HepG2 (cell line): ENCODE measurements around the gene PPP2R5C. TPM values are rescaled to one million over a fixed set of nuclear protein-coding genes. Genes with fewer than 3 reads are reported as not detected.

Experiments
- ATAC-seq: fragments of 200-7000 bp; cut with Tn5 transposase; 3 replicates; pipeline ENCODE4 v1.9.1; 2020; ENCODE audit warnings: mild to moderate bottlenecking, moderate library complexity
- BruUV-seq: library from RNA; stranded (reverse); fragments of 400-500 nt; replicated peaks from 2 replicates; lab custom pipeline; 2021; lab: Mats Ljungman, UMichigan
- CTCF ChIA-PET: fragments of 300-600 bp; formaldehyde crosslinking; extraction: SDS; loops from one replicate; lab custom pipeline; 2021; ENCODE audit warnings: low total read pairs, inconsistent platforms, low intra/inter-chr PET ratio; lab: Yijun Ruan, JAX
- POLR2A ChIA-PET: fragments of 350-600 bp; sonication (Branson Sonifier 250); formaldehyde crosslinking; loops from one replicate; lab custom pipeline; 2020; ENCODE audit warnings: antibody characterized with exemption, inconsistent platforms; lab: Yijun Ruan, JAX
- DNase-seq: peaks from one replicate; pipeline ENCODE4 v3.0.0-alpha.2; 2015; ENCODE audit warnings: low spot score
- FAIRE-seq: peaks from 3 replicates; lab custom pipeline; 2011; peaks lifted over from hg19 to GRCh38; lab: Jason Lieb, UNC
- H2AFZ ChIP-seq: one replicate; pipeline ENCODE4 v1.6.1; 2011; ENCODE audit warnings: low read length, inconsistent platforms
- H3K27ac ChIP-seq: fragments of 300-600 bp; 3 replicates; pipeline ENCODE4 v1.8.0; 2011; ENCODE audit warnings: mixed run types, mild to moderate bottlenecking, mixed read lengths, low read length, inconsistent platforms; ENCODE audit not compliant: insufficient read depth; ENCODE audit errors: extremely low read length
- H3K27me3 ChIP-seq, 2 experiments: fragments of 200-600 bp in 1 of 2; 2 replicates in 1 of 2; 3 replicates in 1 of 2; pipeline versions ENCODE4 v1.6.0 to v1.8.0; 2011; ENCODE audit warnings: low read length in 2 of 2, mild to moderate bottlenecking in 2 of 2, moderate library complexity in 2 of 2, inconsistent platforms in 1 of 2; ENCODE audit not compliant: insufficient read depth in 2 of 2, control insufficient read depth in 1 of 2
- H3K36me3 ChIP-seq, 2 experiments: fragments of 200-600 bp in 1 of 2; replicated peaks in 1 of 2; 2 replicates in 1 of 2; 3 replicates in 1 of 2; pipeline versions ENCODE4 v1.5.1 to v1.8.0; 2011; ENCODE audit warnings: low read length in 2 of 2, inconsistent platforms in 1 of 2; ENCODE audit not compliant: insufficient read depth in 2 of 2, control insufficient read depth in 1 of 2
- H3K4me1 ChIP-seq: 2 replicates; pipeline ENCODE4 v1.5.1; 2012; ENCODE audit warnings: low read length, inconsistent platforms; ENCODE audit not compliant: insufficient read depth
- H3K4me2 ChIP-seq: 2 replicates; pipeline ENCODE4 v1.6.0; 2011; ENCODE audit warnings: low read depth, low read length, inconsistent platforms
- H3K4me3 ChIP-seq, 3 experiments: fragments of 200-600 bp in 1 of 3; sonication (generic), shearing (Covaris generic) in 1 of 3; replicated peaks in 1 of 3; 2 replicates each; pipeline ENCODE4 v1.5.1; 2011 to 2016; ENCODE audit warnings: low read length in 3 of 3, inconsistent platforms in 2 of 3, low read depth in 2 of 3, mild to moderate bottlenecking in 2 of 3, control low read depth in 1 of 3, mixed read lengths in 1 of 3; ENCODE audit not compliant: insufficient read depth in 1 of 3
- H3K79me2 ChIP-seq: one replicate; pipeline ENCODE4 v1.6.1; 2011; ENCODE audit warnings: low read length, inconsistent platforms; ENCODE audit not compliant: insufficient read depth
- H3K9ac ChIP-seq: 2 replicates; pipeline ENCODE4 v1.6.0; 2011; ENCODE audit warnings: mild to moderate bottlenecking, low read depth, low read length, inconsistent platforms; ENCODE audit not compliant: insufficient read depth
- H3K9me3 ChIP-seq: 2 replicates; pipeline ENCODE4 v1.5.1; 2012; ENCODE audit warnings: mild to moderate bottlenecking, low read length
- H4K20me1 ChIP-seq: 2 replicates; pipeline ENCODE4 v1.6.0; 2011; ENCODE audit warnings: inconsistent platforms, mild to moderate bottlenecking, low read length, moderate library complexity; ENCODE audit not compliant: insufficient read depth
- ARID3A ChIP-seq: IDR thresholded peaks from 2 replicates; pipeline ENCODE4 v1.6.1; 2012; ENCODE audit warnings: low read depth, low read length, improper control_type of control experiment
- ASH2L ChIP-seq: fragments of 300-600, 200-600 bp; sonication (generic); IDR thresholded peaks from 2 replicates; pipeline ENCODE4 v1.7.0; 2017; ENCODE audit warnings: low read depth, mild to moderate bottlenecking, moderate library complexity, mixed read lengths, low read length; ENCODE audit not compliant: insufficient read length
- CHD4 ChIP-seq: fragments of 200-600 bp; sonication (generic); IDR thresholded peaks from 2 replicates; pipeline ENCODE4 v1.7.0; 2017; ENCODE audit warnings: mild to moderate bottlenecking, low read length, borderline replicate concordance
- ETV6 ChIP-seq: sonication (generic); formaldehyde crosslinking; conservative IDR thresholded peaks from 2 replicates; pipeline ENCODE4 v1.4.0; 2020; ENCODE audit warnings: missing genetic modification reagents
- GPN1 ChIP-seq: sonication (generic); formaldehyde crosslinking; IDR thresholded peaks from 2 replicates; pipeline ENCODE4 v1.5.1; 2020; ENCODE audit warnings: missing genetic modification reagents, borderline replicate concordance
- HNRNPL ChIP-seq: fragments of 200-400 bp; formaldehyde crosslinking; IDR thresholded peaks from 2 replicates; pipeline ENCODE4 v1.6.1; 2017; ENCODE audit warnings: mild to moderate bottlenecking, low read depth, low read length
- HNRNPLL ChIP-seq: fragments of 200-400 bp; formaldehyde crosslinking; IDR thresholded peaks from 2 replicates; pipeline ENCODE4 v1.6.1; 2017; ENCODE audit warnings: mild to moderate bottlenecking, low read depth, low read length; ENCODE audit not compliant: poor library complexity, severe bottlenecking
- HOXA3 ChIP-seq: sonication (generic); formaldehyde crosslinking; IDR thresholded peaks from 2 replicates; pipeline ENCODE4 v1.5.0; 2020; ENCODE audit warnings: missing genetic modification reagents
- IKZF1 ChIP-seq: fragments of 450-650 bp; IDR thresholded peaks from 2 replicates; pipeline ENCODE4 v1.7.1; 2016
- NCOA1 ChIP-seq: sonication (generic); formaldehyde crosslinking; IDR thresholded peaks from 2 replicates; pipeline ENCODE4 v1.9.0; 2021; ENCODE audit warnings: missing genetic modification reagents
- POLR2AphosphoS5 ChIP-seq: IDR thresholded peaks from 2 replicates; pipeline ENCODE4 v1.6.1; 2012; ENCODE audit warnings: low read depth, low read length
- SP4 ChIP-seq: sonication (generic); formaldehyde crosslinking; IDR thresholded peaks from 2 replicates; pipeline ENCODE4 v1.8.1; 2023; ENCODE audit warnings: mild to moderate bottlenecking, missing genetic modification reagents
- THYN1 ChIP-seq: sonication (generic); formaldehyde crosslinking; IDR thresholded peaks from 2 replicates; pipeline ENCODE4 v1.8.1; 2023; ENCODE audit warnings: low read depth, mild to moderate bottlenecking, moderate library complexity, missing genetic modification reagents, borderline replicate concordance
- ZFP36 ChIP-seq: fragments of 150-350 bp; IDR thresholded peaks from 2 replicates; pipeline ENCODE4 v1.6.1; 2018; ENCODE audit warnings: borderline replicate concordance, low read length, low read depth; ENCODE audit not compliant: partially characterized antibody
- ZNF589 ChIP-seq: sonication (generic); formaldehyde crosslinking; conservative IDR thresholded peaks from 2 replicates; pipeline ENCODE4 v1.8.0; 2022; ENCODE audit warnings: mild to moderate bottlenecking, moderate library complexity, missing genetic modification reagents
- ZNF724P ChIP-seq: sonication (generic); formaldehyde crosslinking; IDR thresholded peaks from 2 replicates; pipeline ENCODE4 v1.8.0; 2022; ENCODE audit warnings: missing genetic modification reagents, borderline replicate concordance
- ZNF747 ChIP-seq: sonication (generic); formaldehyde crosslinking; IDR thresholded peaks from 2 replicates; pipeline ENCODE4 v1.8.1; 2023; ENCODE audit warnings: missing genetic modification reagents, mild to moderate bottlenecking, borderline replicate concordance
- ZNF816 ChIP-seq: sonication (generic); formaldehyde crosslinking; IDR thresholded peaks from 2 replicates; pipeline ENCODE4 v1.8.0; 2022; ENCODE audit warnings: missing genetic modification reagents, mild to moderate bottlenecking, borderline replicate concordance
- ZSCAN30 ChIP-seq: sonication (generic); formaldehyde crosslinking; IDR thresholded peaks from 2 replicates; pipeline ENCODE4 v1.5.0; 2020; ENCODE audit warnings: mild to moderate bottlenecking, missing genetic modification reagents
- ZSCAN31 ChIP-seq: sonication (generic); formaldehyde crosslinking; IDR thresholded peaks from 2 replicates; pipeline ENCODE4 v1.5.0; 2020; ENCODE audit warnings: low read depth, mild to moderate bottlenecking, missing genetic modification reagents
- WGBS: methylation state at CpG from one replicate; pipeline ENCODE4 v1.1.6; 2017; ENCODE audit warnings: low lambda C conversion rate; 5-methylcytosine and 5-hydroxymethylcytosine counted together
- in situ Hi-C: cut with HindIII; loops from 2 replicates; pipeline ENCODE4 v1.10.0; 2017; ENCODE audit warnings: low pct_unique_long_range_greater_than_20kb; ENCODE audit not compliant: extremely low pct_ligation_motif_present
- intact Hi-C: fragments of 100-400 bp; cut with micrococcal nuclease; formaldehyde crosslinking; loops from one replicate; pipeline ENCODE4 v1.10.0; 2022; ENCODE audit not compliant: unreplicated experiment
- polyA plus RNA-seq, 8 experiments: library from polyadenylated mRNA; depleted of rRNA in 3 of 8; stranded (reverse) in 7 of 8; unstranded in 1 of 8; fragments of >200 nt; fragmentation: Illumina TruSeq in 4 of 8; extraction: Trizol in 4 of 8; gene quantifications; 2 replicates each; pipeline versions ENCODE4 v1.2.1 to v1.2.3, GENCODE V29; 2011 to 2016; ENCODE audit warnings: low read depth in 4 of 8, missing spikeins in 1 of 8, mixed read lengths in 1 of 8; ENCODE audit not compliant: insufficient read depth in 1 of 8
- total RNA-seq, 5 experiments: library from RNA; depleted of rRNA; stranded (reverse); fragments of >200 nt; fragmentation: Illumina TruSeq; extraction: Trizol; gene quantifications; 2 replicates each; pipeline ENCODE4 v1.2.3, GENCODE V29; 2016; ENCODE audit warnings: low read depth in 1 of 5

PPP2R5C gene
- total and polyA plus RNA-seq, 2 of the 13 experiments (the other 11 are each of a cell fraction or from before 2014, with no cell fraction given), result 74.3 to 78.5 TPM

- no peak for ATAC-seq
- no peak overlapping the region for H2AFZ ChIP-seq
- DNase-seq, result no peak
- no peak overlapping the region for H3K27ac ChIP-seq
- intact Hi-C loops (no loop called here), in situ Hi-C loops (no loop called here)
- H4K20me1 ChIP-seq, result no peaks in the 10 kb centered on the region
- TF ChIP-seq ZNF747 (CRISPR knock-in tag) (no peak), ETV6 (CRISPR knock-in tag) (no peak), NCOA1 (CRISPR knock-in tag) (no peak), IKZF1 (no peak), GPN1 (no peak), ASH2L (no peak), ZNF589 (no peak), HOXA3 (CRISPR knock-in tag) (no peak), ZSCAN30 (CRISPR knock-in tag) (no peak), ZNF816 (CRISPR knock-in tag) (no peak), ZFP36 (no peak), ZNF724P (CRISPR knock-in tag) (no peak), HNRNPLL (no peak), ARID3A (no peak), SP4 (CRISPR knock-in tag) (no peak), HNRNPL (no peak), CHD4 (no peak), POLR2AphosphoS5 (no peak), THYN1 (CRISPR knock-in tag) (no peak), ZSCAN31 (no peak)
- BruUV-seq, result no TSS peak
- FAIRE-seq, result no peak
- no peaks in the 10 kb centered on the region for H3K36me3 ChIP-seq
- no peaks in the 10 kb centered on the region for H3K4me1 ChIP-seq
- WGBS, result 92% methylated on average over 8 of the region's 10 CpGs
- no peaks in the 10 kb centered on the region for H3K9me3 ChIP-seq
- H3K27me3 ChIP-seq, result no peaks in the 10 kb centered on the region; a peak in 1 of 5 replicates
- ChIA-PET POLR2A (no interaction called here), CTCF (no interaction called here)
- no peaks in the 10 kb centered on the region for H3K79me2 ChIP-seq
- no peak overlapping the region for H3K9ac ChIP-seq
- H3K4me3 ChIP-seq, result no peak overlapping the region
- no peak overlapping the region for H3K4me2 ChIP-seq
Observed at GRCh38 chr14:101796479-101796878, 35.0 kb downstream of the PPP2R5C start.
